Raji (cell line): ENCODE results near the gene ITPR1.

ENCODE experiments used
- POLR2A ChIP-seq: IDR thresholded peaks from 2 replicates; pipeline ENCODE4 v1.6.1; 2011; ENCODE audit warnings: low read depth, low read length, control low read depth; ENCODE audit not compliant: insufficient read depth

ITPR1 gene

GRCh38 chr3:4562595-4562994 is 69.4 kb downstream of the ITPR1 start:
- TF ChIP-seq POLR2A: no peak

- TF ChIP-seq POLR2A: no peak
Measured at GRCh38 chr3:4564270-4564669, 71.1 kb downstream of the ITPR1 start.

- no peak for TF ChIP-seq POLR2A
Measured at GRCh38 chr3:4564928-4565586, 71.9 kb downstream of the ITPR1 start.

GRCh38 chr3:4565809-4566501 is 72.8 kb downstream of the ITPR1 start:
- TF ChIP-seq POLR2A: no peak

- TF ChIP-seq POLR2A: no peak
Measured at GRCh38 chr3:4568841-4569240, 75.7 kb downstream of the ITPR1 start.

GRCh38 chr3:4570840-4571621 is 77.9 kb downstream of the ITPR1 start:
- no peak for TF ChIP-seq POLR2A

- no peak for TF ChIP-seq POLR2A
Measured at GRCh38 chr3:4571690-4572334, 78.7 kb downstream of the ITPR1 start.

- TF ChIP-seq POLR2A: no peak
Measured at GRCh38 chr3:4573153-4573552, 80.0 kb downstream of the ITPR1 start.

GRCh38 chr3:4574426-4574965 is 81.3 kb downstream of the ITPR1 start:
- no peak for TF ChIP-seq POLR2A

- no peak for TF ChIP-seq POLR2A
Measured at GRCh38 chr3:4575381-4575780, 82.2 kb downstream of the ITPR1 start.

GRCh38 chr3:4577721-4578120 is 84.6 kb downstream of the ITPR1 start:
- no peak for TF ChIP-seq POLR2A

GRCh38 chr3:4580346-4581123 is 87.4 kb downstream of the ITPR1 start:
- TF ChIP-seq POLR2A: no peak

GRCh38 chr3:4581124-4581424 is 87.9 kb downstream of the ITPR1 start:
- no peak for TF ChIP-seq POLR2A

GRCh38 chr3:4581498-4581897 is 88.3 kb downstream of the ITPR1 start:
- TF ChIP-seq POLR2A: no peak
